Osteoblast (primary cell): ENCODE results near the gene MRPS35. TPM values are rescaled to one million over a fixed set of nuclear protein-coding genes. Genes with fewer than 3 reads are reported as not detected.

Source experiments
- DNase-seq: peaks from one replicate; pipeline ENCODE4 v3.0.0; 2011; ENCODE audit warnings: low spot score, mixed read lengths; ENCODE audit not compliant: insufficient read length; ENCODE audit errors: missing footprints
- H2AFZ ChIP-seq: 2 replicates; pipeline ENCODE4 v1.6.0; 2011; ENCODE audit warnings: mild to moderate bottlenecking, low read length
- H3K27ac ChIP-seq: 2 replicates; pipeline ENCODE4 v1.5.1; 2011; ENCODE audit warnings: mild to moderate bottlenecking, low read depth, low read length, moderate library complexity
- H3K27me3 ChIP-seq: 2 replicates; pipeline ENCODE4 v1.6.0; 2012; ENCODE audit warnings: mild to moderate bottlenecking, control low read depth, inconsistent platforms, low read length, moderate library complexity; ENCODE audit not compliant: insufficient read depth
- H3K36me3 ChIP-seq: 2 replicates; pipeline ENCODE4 v1.5.1; 2011; ENCODE audit warnings: mild to moderate bottlenecking, low read length, control low read depth, moderate library complexity; ENCODE audit not compliant: insufficient read depth
- H3K4me1 ChIP-seq: 2 replicates; pipeline ENCODE4 v1.5.1; 2011; ENCODE audit warnings: mild to moderate bottlenecking, low read length, control low read depth, moderate library complexity; ENCODE audit not compliant: insufficient read depth
- H3K4me2 ChIP-seq: 2 replicates; pipeline ENCODE4 v1.6.0; 2011; ENCODE audit warnings: mild to moderate bottlenecking, low read length; ENCODE audit not compliant: insufficient read depth
- H3K4me3 ChIP-seq: fragments of 200-600 bp; sonication (generic); 3 replicates; pipeline ENCODE4 v1.5.1; 2012; ENCODE audit warnings: mild to moderate bottlenecking, low read length, inconsistent platforms; ENCODE audit not compliant: insufficient read depth
- H3K79me2 ChIP-seq: 2 replicates; pipeline ENCODE4 v1.6.0; 2012; ENCODE audit warnings: mild to moderate bottlenecking, low read length, control low read depth, inconsistent platforms; ENCODE audit not compliant: insufficient read depth
- H3K9me3 ChIP-seq: 2 replicates; pipeline ENCODE4 v1.5.1; 2011; ENCODE audit warnings: low read depth, low read length, control low read depth
- H4K20me1 ChIP-seq: 2 replicates; pipeline ENCODE4 v1.6.0; 2012; ENCODE audit warnings: mild to moderate bottlenecking, low read length, control low read depth; ENCODE audit not compliant: insufficient read depth
- total RNA-seq: library from RNA; depleted of rRNA; stranded (reverse); fragments of >200 nt; gene quantifications from 2 replicates; pipeline ENCODE4 v1.2.3, GENCODE V29; 2012
- TF ChIP-seq, protein P1 (sequence below): IDR thresholded peaks from 2 replicates; pipeline ENCODE4 v1.5.1; 2011; ENCODE audit warnings: mild to moderate bottlenecking, low read depth, low read length, moderate library complexity; ENCODE audit errors: extremely low read depth

The MRPS35 gene
- total RNA-seq, 1 donor = 53.9 TPM

DNA sequence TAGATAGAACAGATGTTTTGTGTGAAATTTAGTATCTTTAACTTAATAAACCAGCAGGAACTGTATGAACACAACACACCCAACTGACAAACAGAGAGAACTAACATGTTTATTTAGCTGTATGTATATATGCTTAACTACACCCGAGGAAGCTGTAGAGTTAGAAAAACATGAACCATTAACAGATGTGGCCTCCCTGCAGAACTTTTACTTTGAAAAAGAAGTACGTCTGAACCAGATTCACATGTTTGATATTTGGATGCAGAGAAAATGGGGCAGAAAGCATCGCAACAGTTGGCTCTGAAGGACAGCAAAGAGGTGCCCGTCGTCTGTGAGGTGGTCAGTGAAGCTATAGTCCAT is 14.4 kb upstream of the MRPS35 start, which contains the start of gene REP15:
Gene REP15, plus strand, starts transcription at position 155 of the 360 bp plus-strand sequence. Its CDS starts 116 bp downstream, at position 271.
- H2AFZ ChIP-seq = no peak within 1 kb of the TSS
- no peak within 1 kb of the TSS for H3K4me2 ChIP-seq
- H3K79me2 ChIP-seq = no peaks in the 10 kb centered on the region
- H4K20me1 ChIP-seq = no peaks in the 10 kb centered on the region
- DNase-seq = no peak
- H3K4me3 ChIP-seq = no peak within 1 kb of the TSS
- no peaks in the 10 kb centered on the region for H3K4me1 ChIP-seq
- H3K27me3 ChIP-seq = no peaks in the 10 kb centered on the region
- H3K36me3 ChIP-seq = peaks cover 58% of the 10 kb centered on the region
- H3K27ac ChIP-seq = no peak within 1 kb of the TSS
- H3K9me3 ChIP-seq = no peaks in the 10 kb centered on the region
- TF ChIP-seq, protein P1, sequence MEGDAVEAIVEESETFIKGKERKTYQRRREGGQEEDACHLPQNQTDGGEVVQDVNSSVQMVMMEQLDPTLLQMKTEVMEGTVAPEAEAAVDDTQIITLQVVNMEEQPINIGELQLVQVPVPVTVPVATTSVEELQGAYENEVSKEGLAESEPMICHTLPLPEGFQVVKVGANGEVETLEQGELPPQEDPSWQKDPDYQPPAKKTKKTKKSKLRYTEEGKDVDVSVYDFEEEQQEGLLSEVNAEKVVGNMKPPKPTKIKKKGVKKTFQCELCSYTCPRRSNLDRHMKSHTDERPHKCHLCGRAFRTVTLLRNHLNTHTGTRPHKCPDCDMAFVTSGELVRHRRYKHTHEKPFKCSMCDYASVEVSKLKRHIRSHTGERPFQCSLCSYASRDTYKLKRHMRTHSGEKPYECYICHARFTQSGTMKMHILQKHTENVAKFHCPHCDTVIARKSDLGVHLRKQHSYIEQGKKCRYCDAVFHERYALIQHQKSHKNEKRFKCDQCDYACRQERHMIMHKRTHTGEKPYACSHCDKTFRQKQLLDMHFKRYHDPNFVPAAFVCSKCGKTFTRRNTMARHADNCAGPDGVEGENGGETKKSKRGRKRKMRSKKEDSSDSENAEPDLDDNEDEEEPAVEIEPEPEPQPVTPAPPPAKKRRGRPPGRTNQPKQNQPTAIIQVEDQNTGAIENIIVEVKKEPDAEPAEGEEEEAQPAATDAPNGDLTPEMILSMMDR = no peak

DNA sequence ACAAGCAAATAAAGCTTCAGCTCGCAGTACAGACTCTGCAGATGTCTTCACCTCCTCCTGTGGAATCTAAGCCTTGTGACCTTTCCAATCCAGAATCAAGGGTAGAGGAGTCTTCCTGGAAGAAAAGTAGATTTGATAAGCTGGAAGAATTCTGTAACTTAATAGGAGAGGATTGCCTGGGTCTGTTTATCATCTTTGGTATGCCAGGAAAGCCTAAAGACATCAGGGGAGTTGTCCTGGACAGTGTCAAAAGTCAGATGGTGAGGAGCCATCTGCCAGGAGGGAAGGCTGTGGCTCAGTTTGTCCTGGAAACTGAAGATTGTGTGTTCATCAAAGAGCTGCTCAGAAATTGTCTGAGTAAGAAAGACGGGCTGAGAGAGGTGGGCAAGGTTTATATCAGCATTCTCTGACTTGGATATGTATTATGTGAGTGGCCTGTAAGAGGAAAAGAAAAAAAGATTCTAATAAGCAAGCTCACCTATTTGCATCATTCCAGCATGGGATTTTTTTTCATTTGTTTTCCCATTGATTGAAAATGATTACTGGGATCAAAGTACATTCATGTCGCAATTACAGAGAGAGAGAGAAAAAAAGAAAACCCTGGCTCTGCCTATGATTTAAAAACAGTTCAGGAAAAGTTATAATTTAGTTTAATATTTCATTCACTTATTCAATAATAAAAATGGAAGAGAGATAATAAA is 13.6 kb upstream of the MRPS35 start:
- TF ChIP-seq, protein P1 = no peak
- no peak for DNase-seq
- H3K4me3 ChIP-seq = no peak overlapping the region
- H3K4me2 ChIP-seq = no peak overlapping the region
- H3K36me3 ChIP-seq = peaks cover 51% of the 10 kb centered on the region
- no peaks in the 10 kb centered on the region for H3K27me3 ChIP-seq
- H4K20me1 ChIP-seq = no peaks in the 10 kb centered on the region
- H2AFZ ChIP-seq = no peak overlapping the region
- H3K4me1 ChIP-seq = no peaks in the 10 kb centered on the region
- no peaks in the 10 kb centered on the region for H3K79me2 ChIP-seq
- no peaks in the 10 kb centered on the region for H3K9me3 ChIP-seq
- H3K27ac ChIP-seq = no peak overlapping the region

- Histone ChIP-seq H3K9me3 (no peaks in the 10 kb centered on the region), H3K79me2 (no peaks in the 10 kb centered on the region), H3K4me3 (no peak overlapping the region), H3K4me2 (no peak overlapping the region), H3K36me3 (no peaks in the 10 kb centered on the region), H2AFZ (no peak overlapping the region), H3K27ac (no peak overlapping the region), H3K27me3 (no peaks in the 10 kb centered on the region), H4K20me1 (no peaks in the 10 kb centered on the region), H3K4me1 (peaks cover 9% of the 10 kb centered on the region)
- TF ChIP-seq, protein P1 = peak; percentile 89
- DNase-seq = peak; percentile 79
These were observed 6.7 kb upstream of the MRPS35 start for GRCh38 chr12:27703720-27704452.

GRCh38 chr12:27705263-27705662 is 5.4 kb upstream of the MRPS35 start:
- H3K4me1 ChIP-seq = peaks cover 9% of the 10 kb centered on the region
- H3K4me3 ChIP-seq = no peak overlapping the region
- H3K36me3 ChIP-seq = no peaks in the 10 kb centered on the region
- TF ChIP-seq, protein P1 = no peak
- no peak for DNase-seq
- H3K9me3 ChIP-seq = no peaks in the 10 kb centered on the region
- H3K27ac ChIP-seq = no peak overlapping the region
- H4K20me1 ChIP-seq = no peaks in the 10 kb centered on the region
- no peak overlapping the region for H2AFZ ChIP-seq
- no peaks in the 10 kb centered on the region for H3K79me2 ChIP-seq
- H3K4me2 ChIP-seq = no peak overlapping the region
- H3K27me3 ChIP-seq = no peaks in the 10 kb centered on the region
